Vagina (tissue), 2 donors: ENCODE results near the gene HERC2. TPM values are rescaled to one million over a fixed set of nuclear protein-coding genes. Genes with fewer than 3 reads are reported as not detected.
"Not testable (repeated sequence)": the region's sequence is repeated elsewhere in the genome, so short reads cannot be mapped to it uniquely, and the experiment has no call there.

ENCODE experiments used
- DNase-seq, 2 donors: peaks; one replicate each; pipeline ENCODE4 v3.0.0-alpha.2; 2017; ENCODE audit errors: extremely low spot score in 2 of 2
- H3K27ac ChIP-seq: fragments of 200-600 bp; sonication (generic); one replicate; pipeline ENCODE4 v1.5.1; 2019
- H3K27me3 ChIP-seq: fragments of 200-600 bp; sonication (generic); one replicate; pipeline ENCODE4 v1.5.1; 2019
- H3K36me3 ChIP-seq, 2 donors: fragments of 200-600 bp; sonication (generic); one replicate each; pipeline ENCODE4 v1.5.1; 2017 to 2019
- H3K4me1 ChIP-seq: fragments of 200-600 bp; sonication (generic); one replicate; pipeline ENCODE4 v1.5.1; 2019
- H3K4me3 ChIP-seq, 2 donors: fragments of 200-600 bp; sonication (generic); 1 replicate in 1 of 2; 2 replicates in 1 of 2; pipeline ENCODE4 v1.5.1; 2016 to 2019
- H3K9me3 ChIP-seq: fragments of 200-600 bp; sonication (generic); one replicate; pipeline ENCODE4 v1.5.1; 2019
- POLR2A ChIP-seq, 2 donors: fragments of 450-650 bp; IDR thresholded peaks; one replicate each; pipeline ENCODE4 v1.6.1; 2017; ENCODE audit warnings: antibody characterized with exemption in 2 of 2, mild to moderate bottlenecking in 2 of 2, moderate library complexity in 2 of 2
- POLR2AphosphoS5 ChIP-seq, 2 donors: sonication (generic); formaldehyde crosslinking; IDR thresholded peaks; one replicate each; pipeline ENCODE4 v1.9.0; 2017; ENCODE audit warnings: antibody characterized with exemption in 2 of 2, mild to moderate bottlenecking in 2 of 2, low read depth in 1 of 2; ENCODE audit not compliant: insufficient read depth in 1 of 2
- intact Hi-C: fragments of 100-400 bp; cut with DNase I; formaldehyde crosslinking; loops from one replicate; pipeline ENCODE4 v1.15.1; 2023
- total RNA-seq: library from RNA; depleted of rRNA; stranded (reverse); fragments of >200 nt; gene quantifications from one replicate; pipeline ENCODE4 v1.2.3, GENCODE V29; 2016
- TF ChIP-seq, protein P1 (sequence below), 3 experiments: fragments of 450-650 bp in 2 of 3; fragments of 200-600 bp in 1 of 3; sonication (generic) in 1 of 3; IDR thresholded peaks; one replicate each; pipeline ENCODE4 v1.5.1; 2017 to 2019; ENCODE audit warnings: antibody characterized with exemption in 3 of 3, mild to moderate bottlenecking in 2 of 3, moderate library complexity in 2 of 3

The HERC2 gene
- total RNA-seq, 1 donor from 2014 or later: 45.2 TPM

- H3K36me3 ChIP-seq: peaks cover 0 to 53% of the 10 kb centered on the region in 2 donors
- H3K4me3 ChIP-seq: no peak overlapping the region
- TF ChIP-seq, protein P1, sequence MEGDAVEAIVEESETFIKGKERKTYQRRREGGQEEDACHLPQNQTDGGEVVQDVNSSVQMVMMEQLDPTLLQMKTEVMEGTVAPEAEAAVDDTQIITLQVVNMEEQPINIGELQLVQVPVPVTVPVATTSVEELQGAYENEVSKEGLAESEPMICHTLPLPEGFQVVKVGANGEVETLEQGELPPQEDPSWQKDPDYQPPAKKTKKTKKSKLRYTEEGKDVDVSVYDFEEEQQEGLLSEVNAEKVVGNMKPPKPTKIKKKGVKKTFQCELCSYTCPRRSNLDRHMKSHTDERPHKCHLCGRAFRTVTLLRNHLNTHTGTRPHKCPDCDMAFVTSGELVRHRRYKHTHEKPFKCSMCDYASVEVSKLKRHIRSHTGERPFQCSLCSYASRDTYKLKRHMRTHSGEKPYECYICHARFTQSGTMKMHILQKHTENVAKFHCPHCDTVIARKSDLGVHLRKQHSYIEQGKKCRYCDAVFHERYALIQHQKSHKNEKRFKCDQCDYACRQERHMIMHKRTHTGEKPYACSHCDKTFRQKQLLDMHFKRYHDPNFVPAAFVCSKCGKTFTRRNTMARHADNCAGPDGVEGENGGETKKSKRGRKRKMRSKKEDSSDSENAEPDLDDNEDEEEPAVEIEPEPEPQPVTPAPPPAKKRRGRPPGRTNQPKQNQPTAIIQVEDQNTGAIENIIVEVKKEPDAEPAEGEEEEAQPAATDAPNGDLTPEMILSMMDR (IDR thresholded peaks at IDR 0.05): no peak
- TF ChIP-seq POLR2A (IDR thresholded peaks at IDR 0.05): no peak
- no peak for TF ChIP-seq POLR2AphosphoS5 (IDR thresholded peaks at IDR 0.05; ENCODE audit: insufficient read depth in 1 of 2, low read depth in 1 of 2)
- intact Hi-C loops: no loop called here
- no peak overlapping the region for H3K27ac ChIP-seq
- no peak for DNase-seq
- H3K4me1 ChIP-seq: no peaks in the 10 kb centered on the region
- no peaks in the 10 kb centered on the region for H3K9me3 ChIP-seq
- H3K27me3 ChIP-seq: no peaks in the 10 kb centered on the region
Observed at GRCh38 chr15:28164876-28165275, 157.1 kb downstream of the HERC2 start.

DNA sequence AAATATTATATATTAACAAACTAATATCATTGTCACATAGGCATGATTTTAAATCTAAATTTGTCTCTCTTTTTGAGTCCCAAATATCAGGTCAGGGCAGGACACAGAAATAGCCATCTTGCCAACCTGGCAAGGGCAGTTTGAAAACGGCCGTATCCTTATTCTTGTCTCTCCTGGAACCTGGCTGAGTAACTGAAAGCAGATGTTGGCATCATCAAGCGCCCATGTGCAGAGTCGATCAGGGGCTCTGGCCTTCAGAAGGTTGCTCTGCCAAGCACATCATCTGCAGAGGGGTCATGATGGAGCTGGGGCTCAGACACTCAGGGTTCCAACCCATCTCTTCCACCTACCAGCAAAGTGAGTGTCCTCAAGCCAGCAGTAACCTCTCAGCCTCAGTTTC, 167.7 kb downstream of the HERC2 start:
- intact Hi-C loops: no loop called here
- Histone ChIP-seq H3K27ac (no peak overlapping the region), H3K9me3 (no peaks in the 10 kb centered on the region), H3K4me1 (no peaks in the 10 kb centered on the region), H3K36me3 (peaks cover 0 to 5% of the 10 kb centered on the region in 2 donors), H3K4me3 (no peak overlapping the region), H3K27me3 (no peaks in the 10 kb centered on the region)
- TF ChIP-seq POLR2A (IDR thresholded peaks at IDR 0.05) (no peak), POLR2AphosphoS5 (IDR thresholded peaks at IDR 0.05; ENCODE audit: insufficient read depth in 1 of 2, low read depth in 1 of 2) (no peak)
- TF ChIP-seq, protein P1 (IDR thresholded peaks at IDR 0.05): no peak
- no peak for DNase-seq

GRCh38 chr15:28153492-28154119, 168.4 kb downstream of the HERC2 start:
- no peaks in the 10 kb centered on the region for H3K27me3 ChIP-seq
- TF ChIP-seq POLR2AphosphoS5 (IDR thresholded peaks at IDR 0.05; ENCODE audit: insufficient read depth in 1 of 2, low read depth in 1 of 2) (no peak), POLR2A (IDR thresholded peaks at IDR 0.05) (no peak)
- TF ChIP-seq, protein P1 (IDR thresholded peaks at IDR 0.05): no peak
- intact Hi-C loops: no loop called here
- no peaks in the 10 kb centered on the region for H3K9me3 ChIP-seq
- H3K4me1 ChIP-seq: no peaks in the 10 kb centered on the region
- DNase-seq: no peak
- H3K36me3 ChIP-seq: peaks cover 0 to 5% of the 10 kb centered on the region in 2 donors
- no peak overlapping the region for H3K4me3 ChIP-seq
- no peak overlapping the region for H3K27ac ChIP-seq

DNA sequence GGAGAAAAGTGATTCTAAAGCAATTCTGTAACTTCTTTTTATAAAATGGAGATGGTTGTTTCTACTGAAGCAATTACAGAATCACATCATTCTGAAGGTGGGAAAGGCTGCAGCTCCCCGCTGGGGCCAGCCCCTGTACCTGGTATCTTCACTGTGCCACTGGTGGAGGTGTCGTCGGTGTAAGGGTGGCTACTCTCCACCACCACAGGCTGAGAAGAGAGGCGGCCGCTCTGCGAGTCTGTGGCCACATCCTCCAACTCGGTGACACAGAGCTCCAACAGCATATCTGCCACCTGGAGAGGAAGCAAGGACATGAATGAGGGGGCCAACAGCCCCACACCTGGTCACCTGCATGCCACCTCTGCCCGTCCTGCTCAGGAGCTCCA, 169.4 kb downstream of the HERC2 start:
- H3K4me3 ChIP-seq, H3K27me3 ChIP-seq, H3K36me3 ChIP-seq, intact Hi-C loops, DNase-seq, H3K4me1 ChIP-seq, H3K27ac ChIP-seq, H3K9me3 ChIP-seq: not testable (repeated sequence)

DNA sequence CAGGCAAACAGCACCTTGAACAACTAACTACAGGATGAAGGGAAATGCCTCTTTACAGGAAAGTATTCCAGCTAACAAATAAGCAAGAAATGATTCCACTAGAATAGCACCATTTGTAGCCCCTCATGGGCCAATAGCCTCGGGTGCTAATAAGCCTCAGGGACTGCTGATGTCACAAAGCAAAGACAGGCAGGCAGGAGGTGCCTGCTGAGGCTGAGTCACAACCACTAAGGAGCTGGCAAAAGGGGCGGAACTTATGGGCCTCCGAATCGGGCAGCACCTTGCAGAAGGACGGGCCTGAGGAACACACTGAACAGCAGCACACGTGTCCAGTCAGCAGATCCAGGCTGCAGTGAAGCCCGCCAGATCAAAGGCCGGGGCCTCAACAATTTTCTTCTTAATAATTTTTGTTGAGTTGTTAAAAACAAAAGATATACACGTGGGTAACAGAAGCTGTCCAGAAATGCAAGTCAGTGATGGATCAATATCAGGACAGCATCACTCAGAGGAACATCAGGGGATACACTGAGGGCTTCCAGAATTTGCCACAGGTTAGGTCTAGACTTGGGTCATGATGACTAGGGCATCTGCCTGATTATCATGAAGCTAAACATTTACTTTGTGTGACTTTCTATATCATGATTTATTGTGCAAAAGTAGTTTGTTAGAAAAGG, 170.0 kb downstream of the HERC2 start:
- H3K9me3 ChIP-seq, H3K36me3 ChIP-seq, H3K4me3 ChIP-seq, intact Hi-C loops, H3K27ac ChIP-seq, H3K4me1 ChIP-seq, DNase-seq, H3K27me3 ChIP-seq: not testable (repeated sequence)

DNA sequence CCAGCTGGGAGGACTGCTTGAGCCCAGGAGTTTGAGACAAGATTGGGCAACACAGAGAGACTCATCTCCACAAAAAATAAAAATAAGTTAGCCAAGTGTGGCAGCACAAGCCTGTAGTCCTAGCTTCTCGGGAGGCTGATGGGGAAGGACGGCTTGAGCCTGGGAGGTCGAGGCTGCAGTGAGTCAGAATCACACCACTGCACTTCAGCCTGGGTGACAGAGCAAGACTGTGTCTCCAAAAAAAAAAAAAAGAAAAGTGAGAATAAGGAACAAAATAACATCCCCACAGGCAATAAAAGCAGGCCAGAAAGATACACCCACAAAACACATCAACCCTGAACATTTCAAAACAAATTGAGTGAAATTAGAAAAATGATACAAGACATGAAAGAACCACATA, 174.2 kb downstream of the HERC2 start:
- intact Hi-C loops: no loop called here
- TF ChIP-seq POLR2AphosphoS5 (IDR thresholded peaks at IDR 0.05; ENCODE audit: insufficient read depth in 1 of 2, low read depth in 1 of 2) (no peak), POLR2A (IDR thresholded peaks at IDR 0.05) (no peak)
- TF ChIP-seq, protein P1 (IDR thresholded peaks at IDR 0.05): no peak
- Histone ChIP-seq H3K4me3 (no peak overlapping the region), H3K36me3 (peaks cover 0 to 34% of the 10 kb centered on the region in 2 donors), H3K9me3 (no peaks in the 10 kb centered on the region), H3K27me3 (no peaks in the 10 kb centered on the region), H3K27ac (no peak overlapping the region), H3K4me1 (no peaks in the 10 kb centered on the region)
- DNase-seq: no peak

DNA sequence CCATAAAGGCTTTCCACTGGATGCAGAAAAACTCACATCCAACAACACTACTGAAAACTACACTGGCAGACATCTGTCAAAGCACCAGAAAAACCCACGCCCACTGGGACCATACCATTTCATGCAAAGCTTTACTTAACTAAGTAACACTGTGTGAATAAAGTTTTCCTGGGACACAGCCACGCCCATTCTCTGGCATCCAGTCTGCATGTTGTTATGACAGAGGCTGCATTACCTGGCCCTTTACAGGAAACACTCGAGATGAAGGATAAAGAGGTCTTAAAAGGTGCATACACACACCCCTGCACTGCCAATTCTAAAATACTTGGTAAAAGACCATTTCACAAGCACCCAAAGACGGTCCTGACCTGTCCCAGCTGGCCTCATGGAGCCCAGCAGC, 176.6 kb downstream of the HERC2 start:
- H3K27me3 ChIP-seq, H3K9me3 ChIP-seq, H3K4me1 ChIP-seq, intact Hi-C loops, H3K27ac ChIP-seq, H3K4me3 ChIP-seq: not testable (repeated sequence)
- peaks cover 0 to 37% of the 10 kb centered on the region in 2 donors for H3K36me3 ChIP-seq
- peak in 1 of 2 donors; percentile 27 for DNase-seq
